Measurements from ENCODE around the gene SPTBN2. TPM values are rescaled to one million over a fixed set of nuclear protein-coding genes. Genes with fewer than 3 reads are reported as not detected.

The SPTBN2 gene
- total RNA-seq, 4 donors from 2014 or later, result 1.7 to 23.1 (median 6.0) TPM

GRCh38 chr11:66676282-66676919 lies 52.6 kb downstream of the SPTBN2 start:
- Histone ChIP-seq H3K27ac (peak overlapping the region in 1 of 4 donors; percentile 96), H3K9me3 (no peaks in the 10 kb centered on the region), H3K4me1 (peaks cover 0 to 26% (median 9%) of the 10 kb centered on the region in 4 donors), H3K36me3 (no peaks in the 10 kb centered on the region), H3K4me3 (peak overlapping the region in 3 of 4 donors; percentile 67 to 74 (median 74)), H3K27me3 (no peaks in the 10 kb centered on the region)
- peak in 1 of 3 donors; percentile 10 for DNase-seq
- TF ChIP-seq POLR2A (IDR thresholded peaks at IDR 0.05) (no peak), CTCF (IDR thresholded peaks at IDR 0.05) (no peak)

- Histone ChIP-seq H3K9me3 (no peaks in the 10 kb centered on the region), H3K4me1 (peaks cover 0 to 26% (median 9%) of the 10 kb centered on the region in 4 donors), H3K4me3 (no peak overlapping the region), H3K36me3 (no peaks in the 10 kb centered on the region), H3K27ac (no peak overlapping the region), H3K27me3 (no peaks in the 10 kb centered on the region)
- no peak for DNase-seq
- no peak for TF ChIP-seq POLR2A (IDR thresholded peaks at IDR 0.05)
Measured at GRCh38 chr11:66674964-66675602, 53.9 kb downstream of the SPTBN2 start.

GRCh38 chr11:66670816-66671215 lies 58.2 kb downstream of the SPTBN2 start:
- no peak overlapping the region for H3K27ac ChIP-seq
- no peak overlapping the region for H3K4me3 ChIP-seq
- DNase-seq, result no peak
- H3K27me3 ChIP-seq, result no peaks in the 10 kb centered on the region
- TF ChIP-seq POLR2A (IDR thresholded peaks at IDR 0.05) (no peak), CTCF (IDR thresholded peaks at IDR 0.05) (no peak)
- peaks cover 0 to 36% (median 0%) of the 10 kb centered on the region in 3 donors for H3K36me3 ChIP-seq
- peaks cover 0 to 15% (median 2%) of the 10 kb centered on the region in 4 donors for H3K4me1 ChIP-seq
- H3K9me3 ChIP-seq, result no peaks in the 10 kb centered on the region

GRCh38 chr11:66665369-66665768 lies 63.6 kb downstream of the SPTBN2 start:
- TF ChIP-seq POLR2A (IDR thresholded peaks at IDR 0.05) (no peak), CTCF (IDR thresholded peaks at IDR 0.05) (no peak)
- DNase-seq, result no peak
- peaks cover 0 to 64% (median 0%) of the 10 kb centered on the region in 3 donors for H3K36me3 ChIP-seq

GRCh38 chr11:66663741-66664296 lies 65.2 kb downstream of the SPTBN2 start:
- no peak for DNase-seq
- Histone ChIP-seq H3K27ac (no peak overlapping the region), H3K4me1 (peaks cover 0 to 4% (median 0%) of the 10 kb centered on the region in 4 donors), H3K4me3 (no peak overlapping the region), H3K9me3 (no peaks in the 10 kb centered on the region), H3K27me3 (no peaks in the 10 kb centered on the region), H3K36me3 (peaks cover 0 to 62% (median 0%) of the 10 kb centered on the region in 3 donors)
- TF ChIP-seq CTCF (IDR thresholded peaks at IDR 0.05) (no peak), POLR2A (IDR thresholded peaks at IDR 0.05) (no peak)

More at GRCh38 chr11:66665369-66665768, 63.6 kb downstream of the SPTBN2 start:
- H3K4me3 ChIP-seq, result no peak overlapping the region
- no peaks in the 10 kb centered on the region for H3K4me1 ChIP-seq
- H3K27ac ChIP-seq, result no peak overlapping the region
- no peaks in the 10 kb centered on the region for H3K27me3 ChIP-seq
- no peaks in the 10 kb centered on the region for H3K9me3 ChIP-seq

- no peak overlapping the region for H3K4me3 ChIP-seq
- peaks cover 0 to 4% (median 0%) of the 10 kb centered on the region in 4 donors for H3K4me1 ChIP-seq
- H3K27me3 ChIP-seq, result no peaks in the 10 kb centered on the region
- peaks cover 0 to 41% (median 0%) of the 10 kb centered on the region in 3 donors for H3K36me3 ChIP-seq
- TF ChIP-seq CTCF (IDR thresholded peaks at IDR 0.05), result no peak
- no peak for TF ChIP-seq POLR2A (IDR thresholded peaks at IDR 0.05)
- H3K9me3 ChIP-seq, result no peaks in the 10 kb centered on the region
- peak overlapping the region in 1 of 4 donors; percentile 50 for H3K27ac ChIP-seq
- no peak for DNase-seq
Measured at GRCh38 chr11:66659763-66660162, 69.3 kb downstream of the SPTBN2 start.

Measured in Peyer's patch (tissue), 4 donors.